Measurements from ENCODE around the gene ACAA2.

ACAA2 gene

GRCh38 chr18:49849331-49850217 lies 36.2 kb upstream of the ACAA2 start:
- Mint-ChIP-seq H3K27ac (no peak overlapping the region), H3K4me1 (no peaks in the 10 kb centered on the region), H3K27me3 (peaks cover 23% of the 10 kb centered on the region), H3K4me3 (no peak overlapping the region), H3K36me3 (no peaks in the 10 kb centered on the region), H3K9me3 (no peaks in the 10 kb centered on the region)
- no peak for ATAC-seq

GRCh38 chr18:49848115-49848514 lies 34.8 kb upstream of the ACAA2 start:
- Mint-ChIP-seq H3K9me3 (no peaks in the 10 kb centered on the region), H3K27me3 (peaks cover 23% of the 10 kb centered on the region), H3K27ac (no peak overlapping the region), H3K4me1 (no peaks in the 10 kb centered on the region), H3K4me3 (no peak overlapping the region), H3K36me3 (no peaks in the 10 kb centered on the region)
- no peak for ATAC-seq

- H3K27ac Mint-ChIP-seq = no peak overlapping the region
- H3K9me3 Mint-ChIP-seq = no peaks in the 10 kb centered on the region
- ATAC-seq = no peak
- no peaks in the 10 kb centered on the region for H3K4me1 Mint-ChIP-seq
- no peak overlapping the region for H3K4me3 Mint-ChIP-seq
- no peaks in the 10 kb centered on the region for H3K36me3 Mint-ChIP-seq
- H3K27me3 Mint-ChIP-seq = peaks cover 23% of the 10 kb centered on the region
Measured at GRCh38 chr18:49847524-49847923, 34.2 kb upstream of the ACAA2 start.

GRCh38 chr18:49846718-49847470 lies 33.6 kb upstream of the ACAA2 start:
- ATAC-seq = no peak
- H3K9me3 Mint-ChIP-seq = no peaks in the 10 kb centered on the region
- H3K27ac Mint-ChIP-seq = no peak overlapping the region
- H3K4me3 Mint-ChIP-seq = no peak overlapping the region
- H3K4me1 Mint-ChIP-seq = no peaks in the 10 kb centered on the region
- no peaks in the 10 kb centered on the region for H3K36me3 Mint-ChIP-seq
- H3K27me3 Mint-ChIP-seq = peaks cover 23% of the 10 kb centered on the region

- Mint-ChIP-seq H3K4me1 (no peaks in the 10 kb centered on the region), H3K4me3 (no peak overlapping the region), H3K36me3 (no peaks in the 10 kb centered on the region), H3K9me3 (no peaks in the 10 kb centered on the region), H3K27me3 (peaks cover 23% of the 10 kb centered on the region), H3K27ac (no peak overlapping the region)
- no peak for ATAC-seq
Measured at GRCh38 chr18:49846361-49846662, 33.0 kb upstream of the ACAA2 start.

- no peak overlapping the region for H3K27ac Mint-ChIP-seq
- ATAC-seq = no peak
Measured at GRCh38 chr18:49845629-49846360, 32.5 kb upstream of the ACAA2 start.

GRCh38 chr18:49844903-49845302 lies 31.6 kb upstream of the ACAA2 start:
- Mint-ChIP-seq H3K36me3 (no peaks in the 10 kb centered on the region), H3K27me3 (peaks cover 23% of the 10 kb centered on the region), H3K27ac (no peak overlapping the region), H3K9me3 (no peaks in the 10 kb centered on the region), H3K4me3 (no peak overlapping the region), H3K4me1 (no peaks in the 10 kb centered on the region)
- ATAC-seq = no peak

More at GRCh38 chr18:49845629-49846360, 32.5 kb upstream of the ACAA2 start:
- Mint-ChIP-seq H3K4me1 (no peaks in the 10 kb centered on the region), H3K27me3 (peaks cover 23% of the 10 kb centered on the region), H3K4me3 (no peak overlapping the region), H3K9me3 (no peaks in the 10 kb centered on the region), H3K36me3 (no peaks in the 10 kb centered on the region)

- H3K4me1 Mint-ChIP-seq = no peaks in the 10 kb centered on the region
- no peak overlapping the region for H3K4me3 Mint-ChIP-seq
- no peak for ATAC-seq
- no peaks in the 10 kb centered on the region for H3K9me3 Mint-ChIP-seq
- H3K27me3 Mint-ChIP-seq = peaks cover 23% of the 10 kb centered on the region
- H3K36me3 Mint-ChIP-seq = no peaks in the 10 kb centered on the region
- no peak overlapping the region for H3K27ac Mint-ChIP-seq
Measured at GRCh38 chr18:49843778-49844625, 30.7 kb upstream of the ACAA2 start.

GRCh38 chr18:49843131-49843530 lies 29.8 kb upstream of the ACAA2 start:
- Mint-ChIP-seq H3K4me3 (no peak overlapping the region), H3K4me1 (no peaks in the 10 kb centered on the region), H3K27me3 (peaks cover 16% of the 10 kb centered on the region), H3K27ac (no peak overlapping the region), H3K9me3 (no peaks in the 10 kb centered on the region), H3K36me3 (no peaks in the 10 kb centered on the region)
- ATAC-seq = no peak

GRCh38 chr18:49842656-49843055 lies 29.3 kb upstream of the ACAA2 start:
- no peak for ATAC-seq
- no peak overlapping the region for H3K27ac Mint-ChIP-seq

GRCh38 chr18:49841236-49842217 lies 28.2 kb upstream of the ACAA2 start:
- Mint-ChIP-seq H3K27ac (no peak overlapping the region), H3K4me1 (no peaks in the 10 kb centered on the region), H3K4me3 (no peak overlapping the region), H3K27me3 (peaks cover 3% of the 10 kb centered on the region), H3K36me3 (no peaks in the 10 kb centered on the region), H3K9me3 (no peaks in the 10 kb centered on the region)
- no peak for ATAC-seq

More at GRCh38 chr18:49842656-49843055, 29.3 kb upstream of the ACAA2 start:
- Mint-ChIP-seq H3K36me3 (no peaks in the 10 kb centered on the region), H3K4me3 (no peak overlapping the region), H3K9me3 (no peaks in the 10 kb centered on the region), H3K4me1 (no peaks in the 10 kb centered on the region), H3K27me3 (peaks cover 11% of the 10 kb centered on the region)

GRCh38 chr18:49839012-49839411 lies 25.7 kb upstream of the ACAA2 start:
- Mint-ChIP-seq H3K9me3 (no peaks in the 10 kb centered on the region), H3K4me3 (no peak overlapping the region), H3K36me3 (no peaks in the 10 kb centered on the region), H3K4me1 (no peaks in the 10 kb centered on the region), H3K27me3 (no peaks in the 10 kb centered on the region), H3K27ac (no peak overlapping the region)
- ATAC-seq = no peak

GRCh38 chr18:49838381-49838780 lies 25.0 kb upstream of the ACAA2 start:
- ATAC-seq = no peak
- Mint-ChIP-seq H3K27me3 (no peaks in the 10 kb centered on the region), H3K27ac (no peak overlapping the region), H3K4me3 (no peak overlapping the region), H3K36me3 (no peaks in the 10 kb centered on the region), H3K4me1 (no peaks in the 10 kb centered on the region), H3K9me3 (no peaks in the 10 kb centered on the region)

- no peak overlapping the region for H3K27ac Mint-ChIP-seq
- no peaks in the 10 kb centered on the region for H3K9me3 Mint-ChIP-seq
- no peaks in the 10 kb centered on the region for H3K36me3 Mint-ChIP-seq
- H3K27me3 Mint-ChIP-seq = no peaks in the 10 kb centered on the region
- no peaks in the 10 kb centered on the region for H3K4me1 Mint-ChIP-seq
- H3K4me3 Mint-ChIP-seq = no peak overlapping the region
- ATAC-seq = no peak
Measured at GRCh38 chr18:49837889-49838288, 24.6 kb upstream of the ACAA2 start.
